H1 (cell line): ENCODE results near the gene TBRG4. TPM values are rescaled to one million over a fixed set of nuclear protein-coding genes. Genes with fewer than 3 reads are reported as not detected.

Experiments used
- CTCF ChIA-PET: fragments of 300-600 bp; sonication (Branson Sonifier 250); formaldehyde crosslinking; loops from one replicate; lab custom pipeline; 2021; ENCODE audit not compliant: partially characterized antibody; lab: Charles Lee
- POLR2A ChIA-PET: fragments of 300-600 bp; sonication (Branson Sonifier 250); formaldehyde crosslinking; loops from one replicate; lab custom pipeline; 2021; ENCODE audit warnings: inconsistent platforms; ENCODE audit not compliant: partially characterized antibody; lab: Charles Lee
- DNase-seq, 2 experiments: peaks; one replicate each; pipeline versions ENCODE4 v3.0.0 to v3.0.0-alpha.2; 2010 to 2022; ENCODE audit warnings: low spot score in 2 of 2, low read depth in 1 of 2, mixed read lengths in 1 of 2
- FAIRE-seq: peaks from 2 replicates; lab custom pipeline; 2011; peaks lifted over from hg19 to GRCh38; lab: Jason Lieb, UNC
- H2AFZ ChIP-seq: 2 replicates; pipeline ENCODE4 v1.8.1; 2012; ENCODE audit warnings: low read length, inconsistent platforms
- H2AK5ac ChIP-seq: 2 replicates; pipeline ENCODE4 v1.6.1; 2013; ENCODE audit warnings: low read depth, low read length
- H2BK120ac ChIP-seq: replicated peaks from 2 replicates; pipeline ENCODE3; 2013; ENCODE audit warnings: low read depth, low read length, inconsistent platforms
- H2BK12ac ChIP-seq: 2 replicates; pipeline ENCODE4 v1.6.1; 2013; ENCODE audit warnings: low read depth, low read length
- H2BK15ac ChIP-seq: 2 replicates; pipeline ENCODE4 v1.6.1; 2013; ENCODE audit warnings: low read length
- H2BK20ac ChIP-seq: 2 replicates; pipeline ENCODE4 v1.6.1; 2013; ENCODE audit warnings: low read length
- H2BK5ac ChIP-seq: 2 replicates; pipeline ENCODE4 v1.6.1; 2013; ENCODE audit warnings: low read depth, low read length
- H3K14ac ChIP-seq: 2 replicates; pipeline ENCODE4 v1.6.1; 2013; ENCODE audit warnings: inconsistent platforms; ENCODE audit not compliant: insufficient read length
- H3K18ac ChIP-seq: 2 replicates; pipeline ENCODE4 v1.6.1; 2013; ENCODE audit warnings: low read length; ENCODE audit errors: extremely low read depth
- H3K23ac ChIP-seq: 2 replicates; pipeline ENCODE4 v1.6.1; 2013; ENCODE audit warnings: inconsistent platforms; ENCODE audit not compliant: insufficient read length
- H3K23me2 ChIP-seq: 2 replicates; pipeline ENCODE4 v1.6.1; 2013; ENCODE audit warnings: low read depth, low read length
- H3K27ac ChIP-seq: 2 replicates; pipeline ENCODE4 v1.6.1; 2011; ENCODE audit warnings: low read depth, low read length, inconsistent platforms
- H3K27me3 ChIP-seq, 4 experiments: replicated peaks in 1 of 4; 1 replicate in 1 of 4; 2 replicates in 3 of 4; pipeline versions ENCODE4 v1.6.1 to v1.8.1; 2011 to 2013; ENCODE audit warnings: low read length in 3 of 4, mild to moderate bottlenecking in 3 of 4, inconsistent platforms in 2 of 4, mixed read lengths in 2 of 4, moderate library complexity in 1 of 4; ENCODE audit not compliant: control insufficient read depth in 3 of 4, insufficient read depth in 3 of 4; ENCODE audit errors: extremely low read depth in 1 of 4
- H3K36me3 ChIP-seq, 4 experiments: 2 replicates each; pipeline versions ENCODE4 v1.6.1 to v1.8.1; 2011 to 2013; ENCODE audit warnings: mild to moderate bottlenecking in 4 of 4, low read length in 3 of 4, moderate library complexity in 2 of 4, control low read depth in 1 of 4, inconsistent platforms in 1 of 4; ENCODE audit not compliant: insufficient read depth in 4 of 4, control insufficient read depth in 2 of 4
- H3K4ac ChIP-seq: replicated peaks from 2 replicates; pipeline ENCODE3; 2013; ENCODE audit warnings: low read length, low read depth, mixed read lengths, inconsistent platforms; ENCODE audit not compliant: insufficient read length
- H3K4me1 ChIP-seq, 4 experiments: replicated peaks in 1 of 4; 1 replicate in 1 of 4; 2 replicates in 3 of 4; pipeline versions ENCODE4 v1.6.1 to v1.8.1; 2011 to 2013; ENCODE audit warnings: low read length in 3 of 4, inconsistent platforms in 2 of 4, mixed read lengths in 1 of 4; ENCODE audit not compliant: insufficient read depth in 4 of 4, control insufficient read depth in 3 of 4
- H3K4me2 ChIP-seq, 2 experiments: 2 replicates each; pipeline versions ENCODE4 v1.6.1 to v1.8.1; 2011 to 2013; ENCODE audit warnings: low read depth in 2 of 2, low read length in 2 of 2, control low read depth in 1 of 2, inconsistent platforms in 1 of 2, mild to moderate bottlenecking in 1 of 2; ENCODE audit not compliant: insufficient read depth in 1 of 2
- H3K4me3 ChIP-seq, 4 experiments: fragments of 200-600, 300-600 bp in 1 of 4; sonication (generic), shearing (Covaris generic), sonication (Bioruptor Twin) in 1 of 4; 2 replicates each; pipeline versions ENCODE4 v1.5.1 to v1.8.1; 2011 to 2016; ENCODE audit warnings: low read length in 4 of 4, low read depth in 3 of 4, control low read depth in 2 of 4, inconsistent platforms in 2 of 4, mild to moderate bottlenecking in 2 of 4, mixed read lengths in 1 of 4, moderate library complexity in 1 of 4; ENCODE audit not compliant: insufficient read depth in 2 of 4; ENCODE audit errors: extremely low read depth in 1 of 4
- H3K56ac ChIP-seq: replicated peaks from 2 replicates; pipeline ENCODE3; 2013; ENCODE audit warnings: low read depth, mild to moderate bottlenecking, mixed read lengths, low read length, inconsistent platforms; ENCODE audit not compliant: insufficient read length
- H3K79me1 ChIP-seq: 2 replicates; pipeline ENCODE4 v1.6.1; 2013; ENCODE audit warnings: low read depth, low read length, control low read depth
- H3K79me2 ChIP-seq, 2 experiments: 2 replicates each; pipeline versions ENCODE4 v1.6.1 to v1.8.1; 2012 to 2013; ENCODE audit warnings: low read length in 2 of 2, mild to moderate bottlenecking in 2 of 2, inconsistent platforms in 1 of 2; ENCODE audit not compliant: insufficient read depth in 2 of 2, control insufficient read depth in 1 of 2
- H3K9ac ChIP-seq, 4 experiments: replicated peaks in 1 of 4; 1 replicate in 1 of 4; 2 replicates in 3 of 4; pipeline versions ENCODE4 v1.6.1 to v1.8.1; 2011 to 2013; ENCODE audit warnings: low read depth in 3 of 4, low read length in 3 of 4, control low read depth in 2 of 4, mild to moderate bottlenecking in 2 of 4, moderate library complexity in 2 of 4, inconsistent platforms in 1 of 4; ENCODE audit errors: extremely low read depth in 1 of 4
- H3K9me3 ChIP-seq, 2 experiments: 2 replicates each; pipeline versions ENCODE4 v1.6.1 to v1.8.1; 2012 to 2013; ENCODE audit warnings: mild to moderate bottlenecking in 2 of 2, moderate library complexity in 2 of 2, control low read depth in 1 of 2, inconsistent platforms in 1 of 2, low read depth in 1 of 2, low read length in 1 of 2, mixed read lengths in 1 of 2; ENCODE audit not compliant: insufficient read depth in 2 of 2
- H4K20me1 ChIP-seq, 2 experiments: replicated peaks in 1 of 2; 2 replicates each; pipeline versions ENCODE3 to v1.8.1; 2011 to 2013; ENCODE audit warnings: inconsistent platforms in 2 of 2, low read length in 2 of 2, mild to moderate bottlenecking in 1 of 2; ENCODE audit not compliant: insufficient read depth in 2 of 2, control insufficient read depth in 1 of 2
- H4K5ac ChIP-seq: 2 replicates; pipeline ENCODE4 v1.6.1; 2013; ENCODE audit warnings: low read length, low read depth, mixed read lengths, inconsistent platforms; ENCODE audit not compliant: insufficient read length
- H4K8ac ChIP-seq: 2 replicates; pipeline ENCODE4 v1.8.0; 2013; ENCODE audit warnings: mild to moderate bottlenecking, moderate library complexity, low read length, inconsistent platforms; ENCODE audit not compliant: insufficient read depth; ENCODE audit errors: extremely low read depth
- H4K91ac ChIP-seq: replicated peaks from 2 replicates; pipeline ENCODE3; 2013; ENCODE audit warnings: low read length, mixed read lengths, inconsistent platforms; ENCODE audit not compliant: insufficient read length
- BACH1 ChIP-seq: IDR thresholded peaks from 2 replicates; pipeline ENCODE4 v1.6.1; 2012; ENCODE audit warnings: low read length, improper control_type of control experiment
- CBX5 ChIP-seq: fragments of 300-800, 300-1000 bp; sonication (generic); IDR thresholded peaks from 2 replicates; pipeline ENCODE4 v1.7.1; 2016; ENCODE audit warnings: antibody characterized with exemption, low read length, low read depth
- CTBP2 ChIP-seq: IDR thresholded peaks from 2 replicates; pipeline ENCODE4 v1.7.0; 2011; ENCODE audit warnings: borderline replicate concordance, mild to moderate bottlenecking, moderate library complexity, mixed read lengths, low read length; ENCODE audit not compliant: insufficient read depth, insufficient read length
- EP300 ChIP-seq, 2 experiments: IDR thresholded peaks; 1 replicate in 1 of 2; 2 replicates in 1 of 2; pipeline ENCODE4 v1.6.1; 2011 to 2012; ENCODE audit warnings: low read depth in 2 of 2, low read length in 2 of 2, mild to moderate bottlenecking in 2 of 2, borderline replicate concordance in 1 of 2, inconsistent platforms in 1 of 2, moderate library complexity in 1 of 2
- GABPA ChIP-seq: IDR thresholded peaks from 2 replicates; pipeline ENCODE4 v1.6.1; 2011; ENCODE audit warnings: mild to moderate bottlenecking, low read length, moderate library complexity, borderline replicate concordance; ENCODE audit not compliant: insufficient read depth
- JUN ChIP-seq: IDR thresholded peaks from 2 replicates; pipeline ENCODE4 v1.6.1; 2011; ENCODE audit warnings: low read depth, mild to moderate bottlenecking, improper control_type of control experiment, low read length
- KDM5A ChIP-seq: fragments of 200-600 bp; IDR thresholded peaks from 2 replicates; pipeline ENCODE4 v1.7.1; 2012; ENCODE audit warnings: mild to moderate bottlenecking, low read length, inconsistent platforms, mixed read lengths
- NRF1 ChIP-seq: IDR thresholded peaks from 2 replicates; pipeline ENCODE4 v1.6.1; 2011; ENCODE audit warnings: mild to moderate bottlenecking, low read depth, low read length, improper control_type of control experiment
- POLR2AphosphoS5 ChIP-seq: IDR thresholded peaks from 2 replicates; pipeline ENCODE4 v1.6.1; 2011; ENCODE audit warnings: low read depth, low read length
- RBBP5 ChIP-seq: IDR thresholded peaks from 2 replicates; pipeline ENCODE4 v1.7.1; 2012; ENCODE audit warnings: low read depth, mild to moderate bottlenecking, inconsistent platforms, low read length, moderate library complexity, borderline replicate concordance
- RFX5 ChIP-seq: IDR thresholded peaks from 2 replicates; pipeline ENCODE4 v1.6.1; 2011; ENCODE audit warnings: low read depth, low read length, improper control_type of control experiment, borderline replicate concordance
- SAP30 ChIP-seq: fragments of 300-600 bp; sonication (generic); IDR thresholded peaks from 2 replicates; pipeline ENCODE4 v1.7.1; 2012; ENCODE audit warnings: low read length, moderate library complexity, mild to moderate bottlenecking, inconsistent platforms; ENCODE audit not compliant: insufficient read depth, insufficient replicate concordance
- TAF7 ChIP-seq: optimal IDR thresholded peaks from 2 replicates; pipeline ENCODE3; 2011; ENCODE audit warnings: low read depth, mild to moderate bottlenecking, inconsistent platforms, low read length, moderate library complexity, borderline replicate concordance
- TCF12 ChIP-seq: IDR thresholded peaks from 2 replicates; pipeline ENCODE4 v1.6.1; 2011; ENCODE audit warnings: low read depth, mild to moderate bottlenecking, low read length
- WGBS, 2 experiments: shearing (Covaris generic) in 1 of 2; methylation state at CpG; one replicate each; pipeline versions ENCODE4 v1.1.6 to v1.1.7; 2013 to 2015; ENCODE audit warnings: low lambda C conversion rate in 2 of 2, mixed read lengths in 2 of 2, inconsistent platforms in 1 of 2, low coverage in 1 of 2, missing lambda C conversion rate in 1 of 2; ENCODE audit not compliant: insufficient replicate concordance in 2 of 2, insufficient coverage in 1 of 2, insufficient read length in 1 of 2; ENCODE audit errors: extremely low coverage in 1 of 2, missing lambda C conversion rate in 1 of 2; 5-methylcytosine and 5-hydroxymethylcytosine counted together
- polyA plus RNA-seq, 7 experiments: library from polyadenylated mRNA; depleted of rRNA in 3 of 7; stranded (reverse) in 5 of 7; unstranded in 2 of 7; fragments of >200 nt in 5 of 7; fragments of 200-250 nt in 2 of 7; gene quantifications; 1 replicate in 5 of 7; 2 replicates in 1 of 7; 4 replicates in 1 of 7; pipeline versions ENCODE4 v1.2.1 to v1.2.3, GENCODE V29; 2011 to 2013; ENCODE audit warnings: missing spikeins in 2 of 7, mixed read lengths in 2 of 7
- total RNA-seq: library from RNA; stranded (reverse); fragmentation: NEBNext Ultra II Directional; extraction: Animal tissue kit (Norgen Biotek cat#: 25700); gene quantifications from 2 replicates; pipeline ENCODE4 v1.2.1, GENCODE V29; 2021

Gene TBRG4
- total and polyA plus RNA-seq, 2 of the 8 experiments (the other 6 are each of a cell fraction or from before 2014, with no cell fraction given) = 110 to 137 TPM

DNA sequence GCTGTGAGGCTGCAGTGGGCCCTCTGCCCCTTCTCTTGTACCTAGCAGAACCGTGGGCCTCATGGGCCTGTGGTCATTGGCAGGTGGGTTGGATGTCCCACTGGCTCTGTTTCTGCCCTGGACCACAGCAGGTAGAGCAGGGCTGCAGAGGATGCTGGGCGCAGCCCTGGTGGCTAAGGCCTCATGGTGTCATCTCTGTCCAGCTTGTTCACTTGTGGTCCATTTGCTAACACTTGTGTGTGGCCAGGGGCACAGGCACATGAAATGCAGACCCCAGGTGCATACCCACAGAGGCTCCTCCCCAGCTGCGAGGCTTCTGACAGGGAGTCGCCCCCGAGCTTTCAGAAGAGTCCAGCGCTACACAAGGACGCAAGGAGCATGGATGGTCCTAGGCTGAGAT is 22.4 kb upstream of the TBRG4 start:
- H3K4me1 ChIP-seq = no peaks in the 10 kb centered on the region
- no peak overlapping the region for H3K4ac ChIP-seq
- H3K56ac ChIP-seq = no peak overlapping the region
- no peak for DNase-seq
- H4K20me1 ChIP-seq = no peaks in the 10 kb centered on the region
- no peaks in the 10 kb centered on the region for H3K23me2 ChIP-seq
- no peaks in the 10 kb centered on the region for H3K79me2 ChIP-seq
- no peaks in the 10 kb centered on the region for H3K9me3 ChIP-seq
- no peak overlapping the region for H3K23ac ChIP-seq
- no peak overlapping the region for H3K18ac ChIP-seq
- H3K36me3 ChIP-seq = no peaks in the 10 kb centered on the region
- no peak overlapping the region for H2AFZ ChIP-seq
- no peak overlapping the region for H3K27ac ChIP-seq
- no peak overlapping the region for H3K4me2 ChIP-seq
- H2BK12ac ChIP-seq = no peak overlapping the region
- no peak overlapping the region for H2AK5ac ChIP-seq
- no peak overlapping the region for H2BK5ac ChIP-seq
- no peak overlapping the region for H4K5ac ChIP-seq
- no peak overlapping the region for H3K14ac ChIP-seq
- H4K91ac ChIP-seq = no peak overlapping the region
- ChIA-PET CTCF (interaction anchor here (1.0 to 6.1 kb wide), 7 partner anchors 9 to 161 kb away, joined by 3 to 105 read pairs (median 8); no protein-coding TSS in a partner anchor), POLR2A (interaction anchor here (0.8 to 1.4 kb wide), 2 partner anchors 19 to 22 kb away, joined by 3 read pairs; partner anchors contain the start of gene TBRG4)
- H3K9ac ChIP-seq = no peak overlapping the region
- no peak overlapping the region for H2BK120ac ChIP-seq
- no peak overlapping the region for H4K8ac ChIP-seq
- no peak for FAIRE-seq
- H3K27me3 ChIP-seq = no peaks in the 10 kb centered on the region
- H2BK20ac ChIP-seq = no peak overlapping the region
- H2BK15ac ChIP-seq = no peak overlapping the region
- H3K4me3 ChIP-seq = no peak overlapping the region
- WGBS, 2 experiments = 95% methylated on average over 7 of the region's 7 CpGs; no CpG with 5 or more reads in 1 of the 2 experiments
- no peaks in the 10 kb centered on the region for H3K79me1 ChIP-seq
- no peak for TF ChIP-seq SAP30
- TF ChIP-seq NRF1 = no peak
- no peak for TF ChIP-seq GABPA
- TF ChIP-seq CTBP2 = no peak
- no peak for TF ChIP-seq TCF12
- no peak for TF ChIP-seq TAF7
- TF ChIP-seq RBBP5 = no peak
- TF ChIP-seq POLR2AphosphoS5 = no peak
- TF ChIP-seq KDM5A = no peak
- TF ChIP-seq CBX5 = no peak
- TF ChIP-seq JUN = no peak
- no peak for TF ChIP-seq EP300 (IDR thresholded peaks at IDR 0.05; ENCODE audit: borderline replicate concordance in 1 of 2, low read depth in 2 of 2, low read length in 2 of 2)
- TF ChIP-seq RFX5 = no peak
- no peak for TF ChIP-seq BACH1
